Neuronal stem cell (in vitro differentiated cells): ENCODE measurements around the gene MYF5.

Experiments used
- DNase-seq: peaks from one replicate; pipeline ENCODE4 v3.0.0-alpha.2; 2013; ENCODE audit warnings: low spot score
- H2AFZ ChIP-seq: one replicate; pipeline ENCODE4 v1.6.1; 2013; ENCODE audit warnings: mild to moderate bottlenecking, low read length, inconsistent platforms
- H2AK5ac ChIP-seq: 2 replicates; pipeline ENCODE4 v1.6.1; 2013; ENCODE audit warnings: low read depth, mild to moderate bottlenecking, inconsistent platforms, low read length, moderate library complexity, mixed read lengths
- H2BK120ac ChIP-seq: 2 replicates; pipeline ENCODE4 v1.6.1; 2013; ENCODE audit warnings: low read depth, mild to moderate bottlenecking, inconsistent platforms, low read length, moderate library complexity, mixed read lengths
- H2BK12ac ChIP-seq: one replicate; pipeline ENCODE4 v1.6.1; 2013; ENCODE audit warnings: low read length, inconsistent platforms
- H2BK15ac ChIP-seq: 2 replicates; pipeline ENCODE4 v1.6.1; 2013; ENCODE audit warnings: mild to moderate bottlenecking, low read length, inconsistent platforms, mixed read lengths
- H2BK5ac ChIP-seq: one replicate; pipeline ENCODE4 v1.6.1; 2013; ENCODE audit warnings: inconsistent platforms, mild to moderate bottlenecking, low read length, moderate library complexity
- H3K14ac ChIP-seq: one replicate; pipeline ENCODE4 v1.6.1; 2013; ENCODE audit warnings: low read length, inconsistent platforms
- H3K18ac ChIP-seq: 2 replicates; pipeline ENCODE4 v1.6.1; 2013; ENCODE audit warnings: low read length, inconsistent platforms
- H3K23ac ChIP-seq: 2 replicates; pipeline ENCODE4 v1.6.1; 2013; ENCODE audit warnings: low read depth, mild to moderate bottlenecking, mixed read lengths, low read length, inconsistent platforms; ENCODE audit not compliant: poor library complexity
- H3K27ac ChIP-seq: replicated peaks from 3 replicates; pipeline ENCODE4 v1.5.1; 2013; ENCODE audit warnings: low read length, inconsistent platforms
- H3K27me3 ChIP-seq, 3 experiments: 2 replicates each; pipeline ENCODE4 v1.6.1; 2013; ENCODE audit warnings: low read length in 3 of 3, mild to moderate bottlenecking in 2 of 3, inconsistent platforms in 1 of 3, low read depth in 1 of 3, mixed read lengths in 1 of 3, moderate library complexity in 1 of 3; ENCODE audit not compliant: control insufficient read depth in 3 of 3, insufficient read depth in 3 of 3
- H3K36me3 ChIP-seq, 2 donors: replicated peaks in 1 of 2; 2 replicates each; pipeline ENCODE4 v1.6.1; 2013; ENCODE audit warnings: low read length in 2 of 2; ENCODE audit not compliant: control insufficient read depth in 2 of 2, insufficient read depth in 2 of 2
- H3K4ac ChIP-seq: 2 replicates; pipeline ENCODE4 v1.6.1; 2013; ENCODE audit warnings: inconsistent platforms, mild to moderate bottlenecking, low read length, moderate library complexity
- H3K4me1 ChIP-seq, 2 donors: 1 replicate in 1 of 2; 2 replicates in 1 of 2; pipeline ENCODE4 v1.6.1; 2013; ENCODE audit warnings: low read length in 2 of 2, low read depth in 1 of 2; ENCODE audit not compliant: control insufficient read depth in 2 of 2, insufficient read depth in 1 of 2
- H3K4me2 ChIP-seq: one replicate; pipeline ENCODE4 v1.6.1; 2013; ENCODE audit warnings: mild to moderate bottlenecking, low read length, inconsistent platforms; ENCODE audit not compliant: insufficient read depth, poor library complexity, severe bottlenecking
- H3K4me3 ChIP-seq, 2 donors: 2 replicates each; pipeline ENCODE4 v1.5.1; 2013; ENCODE audit warnings: low read length in 2 of 2, mild to moderate bottlenecking in 2 of 2, inconsistent platforms in 1 of 2, moderate library complexity in 1 of 2
- H3K79me1 ChIP-seq: one replicate; pipeline ENCODE4 v1.6.1; 2013; ENCODE audit warnings: low read depth, mild to moderate bottlenecking, inconsistent platforms, low read length, moderate library complexity
- H3K9ac ChIP-seq: one replicate; pipeline ENCODE4 v1.6.1; 2013; ENCODE audit warnings: mild to moderate bottlenecking, low read depth, low read length, inconsistent platforms; ENCODE audit not compliant: poor library complexity
- H3K9me3 ChIP-seq, 2 donors: replicated peaks in 1 of 2; 2 replicates each; pipeline versions ENCODE3 to v1.6.1; 2013; ENCODE audit warnings: low read length in 2 of 2, mild to moderate bottlenecking in 2 of 2, inconsistent platforms in 1 of 2, low read depth in 1 of 2, mixed read lengths in 1 of 2, moderate library complexity in 1 of 2; ENCODE audit not compliant: control insufficient read depth in 2 of 2, insufficient read depth in 1 of 2
- H4K8ac ChIP-seq: one replicate; pipeline ENCODE4 v1.6.1; 2013; ENCODE audit warnings: low read depth, mild to moderate bottlenecking, inconsistent platforms, low read length, moderate library complexity
- H4K91ac ChIP-seq: one replicate; pipeline ENCODE4 v1.6.1; 2013; ENCODE audit warnings: low read length, low read depth, mild to moderate bottlenecking, inconsistent platforms; ENCODE audit not compliant: poor library complexity
- WGBS, 2 donors: extraction: QIAGEN DNeasy Blood & Tissue Kit; methylation state at CpG; one replicate each; pipeline ENCODE4 v1.1.7; 2013; ENCODE audit warnings: missing lambda C conversion rate in 2 of 2, mixed read lengths in 1 of 2; ENCODE audit not compliant: insufficient read length in 2 of 2, insufficient replicate concordance in 1 of 2; ENCODE audit errors: extremely low coverage in 2 of 2; 5-methylcytosine and 5-hydroxymethylcytosine counted together

MYF5 gene

GRCh38 chr12:80701388-80701787 lies 15.3 kb upstream of the MYF5 start:
- no peak overlapping the region for H3K4ac ChIP-seq
- peaks cover 4% of the 10 kb centered on the region in 2 donors for H3K4me1 ChIP-seq
- H3K4me2 ChIP-seq: no peak overlapping the region
- DNase-seq: no peak
- H3K79me1 ChIP-seq: no peaks in the 10 kb centered on the region
- H3K9ac ChIP-seq: no peak overlapping the region
- no peak overlapping the region for H3K4me3 ChIP-seq
- no CpG with 5 or more reads among the region's 2 CpGs for WGBS, 2 donors
- H3K18ac ChIP-seq: no peak overlapping the region
- no peak overlapping the region for H2BK120ac ChIP-seq
- no peaks in the 10 kb centered on the region for H3K27me3 ChIP-seq
- no peak overlapping the region for H3K14ac ChIP-seq
- no peaks in the 10 kb centered on the region for H3K9me3 ChIP-seq
- H3K36me3 ChIP-seq: no peaks in the 10 kb centered on the region
- no peak overlapping the region for H2AK5ac ChIP-seq
- no peak overlapping the region for H2BK12ac ChIP-seq
- H2AFZ ChIP-seq: no peak overlapping the region
- H3K23ac ChIP-seq: no peak overlapping the region
- H4K91ac ChIP-seq: no peak overlapping the region
- no peak overlapping the region for H2BK15ac ChIP-seq
- no peak overlapping the region for H4K8ac ChIP-seq
- H3K27ac ChIP-seq: no peak overlapping the region
- H2BK5ac ChIP-seq: no peak overlapping the region

GRCh38 chr12:80702889-80703805 lies 13.6 kb upstream of the MYF5 start:
- H2BK5ac ChIP-seq: no peak overlapping the region
- no peaks in the 10 kb centered on the region for H3K9me3 ChIP-seq
- no peak for DNase-seq
- H3K27me3 ChIP-seq: peaks cover 0 to 13% (median 2%) of the 10 kb centered on the region in 3 experiments
- no peak overlapping the region for H3K18ac ChIP-seq
- peak overlapping the region; percentile 85 for H2AFZ ChIP-seq
- H3K14ac ChIP-seq: no peak overlapping the region
- no peaks in the 10 kb centered on the region for H3K79me1 ChIP-seq
- H2BK12ac ChIP-seq: no peak overlapping the region
- H3K4me3 ChIP-seq: no peak overlapping the region
- H3K9ac ChIP-seq: no peak overlapping the region
- no peak overlapping the region for H3K27ac ChIP-seq
- H3K4me1 ChIP-seq: peaks cover 4% of the 10 kb centered on the region in 2 donors
- no CpG with 5 or more reads among the region's 12 CpGs for WGBS, 2 donors
- no peak overlapping the region for H2AK5ac ChIP-seq
- H3K4ac ChIP-seq: no peak overlapping the region
- no peak overlapping the region for H4K91ac ChIP-seq
- no peak overlapping the region for H4K8ac ChIP-seq
- no peak overlapping the region for H2BK120ac ChIP-seq
- H3K36me3 ChIP-seq: no peaks in the 10 kb centered on the region
- no peak overlapping the region for H3K23ac ChIP-seq
- H3K4me2 ChIP-seq: no peak overlapping the region
- H2BK15ac ChIP-seq: no peak overlapping the region

GRCh38 chr12:80704420-80704819 lies 12.3 kb upstream of the MYF5 start:
- Histone ChIP-seq H4K91ac (no peak overlapping the region), H3K27me3 (peaks cover 0 to 21% (median 2%) of the 10 kb centered on the region in 3 experiments), H2BK15ac (no peak overlapping the region), H2BK5ac (no peak overlapping the region), H3K9me3 (no peaks in the 10 kb centered on the region), H3K18ac (no peak overlapping the region), H3K4me2 (no peak overlapping the region), H3K36me3 (no peaks in the 10 kb centered on the region), H3K27ac (no peak overlapping the region), H3K4me3 (no peak overlapping the region), H2BK12ac (no peak overlapping the region), H4K8ac (no peak overlapping the region), H3K4ac (no peak overlapping the region), H3K4me1 (peaks cover 4 to 7% of the 10 kb centered on the region in 2 donors), H3K9ac (no peak overlapping the region), H2AK5ac (no peak overlapping the region), H3K79me1 (no peaks in the 10 kb centered on the region), H2AFZ (no peak overlapping the region), H3K23ac (no peak overlapping the region), H3K14ac (no peak overlapping the region), H2BK120ac (no peak overlapping the region)
- WGBS, 2 donors: no CpG with 5 or more reads among the region's 2 CpGs
- DNase-seq: no peak

GRCh38 chr12:80707126-80707829 lies 9.4 kb upstream of the MYF5 start, which contains the start of gene MYF6:
Gene MYF6, plus strand, starts transcription at chr12:80707634. Its CDS starts 86 bp downstream, at chr12:80707720.
- Histone ChIP-seq H4K91ac (no peak within 1 kb of the TSS), H3K14ac (no peak within 1 kb of the TSS), H3K4me3 (peak within 1 kb of the TSS in 1 of 2 donors; percentile 75), H3K9me3 (no peaks in the 10 kb centered on the region), H3K4ac (no peak within 1 kb of the TSS), H3K4me2 (peak within 1 kb of the TSS; percentile 50), H3K27ac (no peak within 1 kb of the TSS), H3K23ac (no peak within 1 kb of the TSS), H2BK120ac (no peak within 1 kb of the TSS), H3K36me3 (no peaks in the 10 kb centered on the region), H2BK15ac (no peak within 1 kb of the TSS), H2AK5ac (no peak within 1 kb of the TSS), H3K9ac (no peak within 1 kb of the TSS), H3K27me3 (peaks cover 0 to 32% (median 2%) of the 10 kb centered on the region in 3 experiments), H2AFZ (peak within 1 kb of the TSS; percentile 72), H3K79me1 (no peaks in the 10 kb centered on the region), H4K8ac (no peak within 1 kb of the TSS), H3K18ac (peak within 1 kb of the TSS; percentile 62), H2BK12ac (no peak within 1 kb of the TSS), H2BK5ac (no peak within 1 kb of the TSS), H3K4me1 (peaks cover 4 to 7% of the 10 kb centered on the region in 2 donors)
- WGBS, 2 donors: no CpG with 5 or more reads among the region's 4 CpGs
- DNase-seq: no peak
